ENCODE data around the gene STIM2.

STIM2 gene

GRCh38 chr4:26866203-26866602 lies 5.6 kb downstream of the STIM2 start:
- peaks cover 14% of the 10 kb centered on the region for H3F3A ChIP-seq (ENCODE audit: insufficient read depth, low read length)
- H3K9me3 ChIP-seq (replicated peaks; ENCODE audit: insufficient read depth, low read length): no peaks in the 10 kb centered on the region
- no peak overlapping the region for H3K27ac ChIP-seq (ENCODE audit: low read length)
- no peak overlapping the region for H3K4me2 ChIP-seq (ENCODE audit: low read depth, low read length)
- no peak overlapping the region for H3K4me3 ChIP-seq (ENCODE audit: low read length)
- no peak overlapping the region for H3K9ac ChIP-seq (ENCODE audit: low read length)
- peaks cover 87% of the 10 kb centered on the region for H3K79me2 ChIP-seq (ENCODE audit: low read length)
- H2AFZ ChIP-seq (ENCODE audit: low read length): no peak overlapping the region
- no peak for TF ChIP-seq EZH2phosphoT487 (IDR thresholded peaks at IDR 0.05; ENCODE audit: low read length)
- no peak for TF ChIP-seq EZH2 (optimal IDR thresholded peaks at IDR 0.05; ENCODE audit: low read depth, low read length)
- TF ChIP-seq CTCF (IDR thresholded peaks at IDR 0.05; ENCODE audit: low read length): no peak
- no peaks in the 10 kb centered on the region for H3K9me2 ChIP-seq (replicated peaks; ENCODE audit: insufficient read depth, low read length)
- peaks cover 7% of the 10 kb centered on the region for H3K4me1 ChIP-seq (ENCODE audit: low read length)
- H3K27me3 ChIP-seq (replicated peaks; ENCODE audit: insufficient read depth, low read length): no peaks in the 10 kb centered on the region
- H3K36me3 ChIP-seq (replicated peaks; ENCODE audit: insufficient read depth, low read length): no peaks in the 10 kb centered on the region
- H4K20me1 ChIP-seq (ENCODE audit: insufficient read depth, low read length): no peaks in the 10 kb centered on the region
- DNase-seq: no peak

- no peak for DNase-seq
- no peaks in the 10 kb centered on the region for H4K20me1 ChIP-seq (ENCODE audit: insufficient read depth, low read length)
- H3K79me2 ChIP-seq (ENCODE audit: low read length): peaks cover 87% of the 10 kb centered on the region
- H3F3A ChIP-seq (ENCODE audit: insufficient read depth, low read length): peaks cover 9% of the 10 kb centered on the region
- TF ChIP-seq CTCF (IDR thresholded peaks at IDR 0.05; ENCODE audit: low read length) (no peak), EZH2 (optimal IDR thresholded peaks at IDR 0.05; ENCODE audit: low read depth, low read length) (no peak), EZH2phosphoT487 (IDR thresholded peaks at IDR 0.05; ENCODE audit: low read length) (no peak)
- no peak overlapping the region for H3K4me2 ChIP-seq (ENCODE audit: low read depth, low read length)
- H3K9me2 ChIP-seq (replicated peaks; ENCODE audit: insufficient read depth, low read length): no peaks in the 10 kb centered on the region
- H3K27me3 ChIP-seq (replicated peaks; ENCODE audit: insufficient read depth, low read length): no peaks in the 10 kb centered on the region
- no peaks in the 10 kb centered on the region for H3K36me3 ChIP-seq (replicated peaks; ENCODE audit: insufficient read depth, low read length)
- peaks cover 7% of the 10 kb centered on the region for H3K4me1 ChIP-seq (ENCODE audit: low read length)
- no peaks in the 10 kb centered on the region for H3K9me3 ChIP-seq (replicated peaks; ENCODE audit: insufficient read depth, low read length)
- no peak overlapping the region for H3K9ac ChIP-seq (ENCODE audit: low read length)
- no peak overlapping the region for H3K4me3 ChIP-seq (ENCODE audit: low read length)
- no peak overlapping the region for H2AFZ ChIP-seq (ENCODE audit: low read length)
- no peak overlapping the region for H3K27ac ChIP-seq (ENCODE audit: low read length)
Measured at GRCh38 chr4:26866781-26867180, 6.1 kb downstream of the STIM2 start.

GRCh38 chr4:26867914-26868684 lies 7.5 kb downstream of the STIM2 start:
- Histone ChIP-seq H3K27ac (ENCODE audit: low read length) (no peak overlapping the region), H4K20me1 (ENCODE audit: insufficient read depth, low read length) (no peaks in the 10 kb centered on the region), H3K9me3 (replicated peaks; ENCODE audit: insufficient read depth, low read length) (no peaks in the 10 kb centered on the region), H3K4me2 (ENCODE audit: low read depth, low read length) (no peak overlapping the region), H2AFZ (ENCODE audit: low read length) (no peak overlapping the region), H3K9me2 (replicated peaks; ENCODE audit: insufficient read depth, low read length) (no peaks in the 10 kb centered on the region), H3K79me2 (ENCODE audit: low read length) (peaks cover 79% of the 10 kb centered on the region), H3K4me3 (ENCODE audit: low read length) (no peak overlapping the region), H3F3A (ENCODE audit: insufficient read depth, low read length) (no peaks in the 10 kb centered on the region), H3K36me3 (replicated peaks; ENCODE audit: insufficient read depth, low read length) (no peaks in the 10 kb centered on the region), H3K27me3 (replicated peaks; ENCODE audit: insufficient read depth, low read length) (no peaks in the 10 kb centered on the region), H3K4me1 (ENCODE audit: low read length) (no peaks in the 10 kb centered on the region), H3K9ac (ENCODE audit: low read length) (no peak overlapping the region)
- TF ChIP-seq EZH2phosphoT487 (IDR thresholded peaks at IDR 0.05; ENCODE audit: low read length): no peak
- no peak for TF ChIP-seq CTCF (IDR thresholded peaks at IDR 0.05; ENCODE audit: low read length)
- TF ChIP-seq EZH2 (optimal IDR thresholded peaks at IDR 0.05; ENCODE audit: low read depth, low read length): no peak
- DNase-seq: no peak

Measured in MM.1S (cell line).